Bronchial epithelial cell (primary cell): ENCODE results near the gene TNPO3. TPM values are rescaled to one million over a fixed set of nuclear protein-coding genes. Genes with fewer than 3 reads are reported as not detected.

Source experiments
- DNase-seq: peaks from one replicate; pipeline ENCODE4 v3.0.0-alpha.2; 2010; ENCODE audit warnings: low read depth
- FAIRE-seq: peaks from 2 replicates; lab custom pipeline; 2011; peaks lifted over from hg19 to GRCh38; lab: Jason Lieb, UNC
- H3K27me3 ChIP-seq: 2 replicates; pipeline ENCODE4 v1.5.1; 2011; ENCODE audit warnings: low read length; ENCODE audit not compliant: control insufficient read depth, insufficient read depth
- H3K36me3 ChIP-seq: 2 replicates; pipeline ENCODE4 v1.5.1; 2011; ENCODE audit warnings: low read length; ENCODE audit not compliant: control insufficient read depth, insufficient read depth
- H3K4me3 ChIP-seq: 2 replicates; pipeline ENCODE4 v1.5.1; 2011; ENCODE audit warnings: mild to moderate bottlenecking, low read depth, low read length, control low read depth
- total RNA-seq: library from RNA; depleted of rRNA; stranded (reverse); fragments of >200 nt; gene quantifications from 2 replicates; pipeline ENCODE4 v1.2.1, GENCODE V29; 2014
- TF ChIP-seq, protein P1 (sequence below): IDR thresholded peaks from 2 replicates; pipeline ENCODE4 v1.5.1; 2011; ENCODE audit warnings: mild to moderate bottlenecking, moderate library complexity, low read length, control low read depth, inconsistent platforms; ENCODE audit not compliant: insufficient read depth, severe bottlenecking

Gene TNPO3
- total RNA-seq, 1 donor from 2014 or later = 62.9 TPM

DNA sequence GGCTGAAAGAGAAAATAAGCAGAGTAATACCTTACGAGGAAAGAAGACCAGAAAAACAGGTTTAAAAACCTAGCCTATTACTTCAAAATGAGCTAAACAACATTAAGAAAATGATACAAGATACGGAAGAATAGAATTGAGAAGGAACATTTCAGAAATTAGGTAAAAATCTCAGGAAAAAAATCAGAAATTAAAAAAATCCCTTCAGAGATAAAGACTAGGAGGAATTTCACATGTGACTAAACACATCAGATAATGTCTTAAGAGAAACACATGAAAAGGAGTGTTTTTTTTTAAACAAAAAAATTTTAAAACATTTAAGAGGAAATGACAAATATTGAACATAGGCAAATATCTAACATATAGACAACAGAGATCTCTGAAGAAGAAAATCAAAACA, 33.3 kb downstream of the TNPO3 start:
- H3K4me3 ChIP-seq = no peak overlapping the region
- TF ChIP-seq, protein P1, sequence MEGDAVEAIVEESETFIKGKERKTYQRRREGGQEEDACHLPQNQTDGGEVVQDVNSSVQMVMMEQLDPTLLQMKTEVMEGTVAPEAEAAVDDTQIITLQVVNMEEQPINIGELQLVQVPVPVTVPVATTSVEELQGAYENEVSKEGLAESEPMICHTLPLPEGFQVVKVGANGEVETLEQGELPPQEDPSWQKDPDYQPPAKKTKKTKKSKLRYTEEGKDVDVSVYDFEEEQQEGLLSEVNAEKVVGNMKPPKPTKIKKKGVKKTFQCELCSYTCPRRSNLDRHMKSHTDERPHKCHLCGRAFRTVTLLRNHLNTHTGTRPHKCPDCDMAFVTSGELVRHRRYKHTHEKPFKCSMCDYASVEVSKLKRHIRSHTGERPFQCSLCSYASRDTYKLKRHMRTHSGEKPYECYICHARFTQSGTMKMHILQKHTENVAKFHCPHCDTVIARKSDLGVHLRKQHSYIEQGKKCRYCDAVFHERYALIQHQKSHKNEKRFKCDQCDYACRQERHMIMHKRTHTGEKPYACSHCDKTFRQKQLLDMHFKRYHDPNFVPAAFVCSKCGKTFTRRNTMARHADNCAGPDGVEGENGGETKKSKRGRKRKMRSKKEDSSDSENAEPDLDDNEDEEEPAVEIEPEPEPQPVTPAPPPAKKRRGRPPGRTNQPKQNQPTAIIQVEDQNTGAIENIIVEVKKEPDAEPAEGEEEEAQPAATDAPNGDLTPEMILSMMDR = no peak
- no peak for DNase-seq
- no peak for FAIRE-seq
- H3K36me3 ChIP-seq = no peaks in the 10 kb centered on the region
- H3K27me3 ChIP-seq = no peaks in the 10 kb centered on the region

DNA sequence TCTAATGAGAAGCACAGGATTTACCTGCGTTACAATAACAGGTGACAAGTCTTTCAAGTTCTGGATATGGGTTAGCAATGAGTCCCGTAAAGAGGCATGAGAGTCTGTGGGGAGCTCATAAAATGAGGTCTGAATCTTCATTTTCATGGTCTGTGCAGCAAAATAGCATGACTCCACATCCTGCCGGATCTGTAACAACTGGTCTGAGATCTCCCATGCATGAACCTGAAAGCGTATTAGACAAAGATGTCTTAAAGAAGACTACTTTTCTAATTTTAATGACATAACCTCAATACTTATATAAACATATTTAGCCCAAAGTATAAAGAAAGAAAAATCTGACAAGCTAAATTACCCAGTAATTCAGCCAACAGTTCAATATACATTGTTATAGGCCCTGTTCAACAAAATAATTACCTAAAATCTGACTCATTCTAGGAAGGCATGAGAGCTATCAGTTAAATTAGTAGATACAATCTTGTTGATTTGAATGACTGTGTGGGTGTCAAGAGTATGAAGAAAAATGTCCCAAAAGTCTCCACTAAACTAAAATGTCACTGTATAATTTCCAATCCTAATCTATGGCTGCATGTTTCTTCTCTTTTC, 36.9 kb downstream of the TNPO3 start:
- H3K27me3 ChIP-seq = no peaks in the 10 kb centered on the region
- TF ChIP-seq, protein P1 = no peak
- no peak overlapping the region for H3K4me3 ChIP-seq
- no peak for FAIRE-seq
- no peak for DNase-seq
- H3K36me3 ChIP-seq = peaks cover 5% of the 10 kb centered on the region

DNA sequence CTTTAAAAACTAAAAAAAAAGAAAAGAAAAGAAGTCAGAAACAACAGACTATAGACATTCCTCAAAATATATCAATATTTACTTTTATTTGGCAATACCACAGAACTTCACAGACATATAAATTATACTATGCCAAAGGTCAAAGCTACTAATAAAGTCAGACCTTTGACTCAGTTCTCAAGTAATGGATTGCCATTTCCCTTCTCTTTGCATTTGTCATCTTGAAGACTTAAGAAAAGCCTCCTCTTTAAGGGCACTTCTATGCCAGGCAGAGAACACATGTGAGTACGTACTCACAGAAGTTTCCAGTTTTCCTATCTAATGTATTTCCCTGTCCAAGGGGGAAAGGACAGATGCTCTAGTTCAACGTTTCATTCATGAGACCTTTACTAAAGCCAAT, 37.6 kb downstream of the TNPO3 start:
- Histone ChIP-seq H3K36me3 (peaks cover 5% of the 10 kb centered on the region), H3K27me3 (no peaks in the 10 kb centered on the region), H3K4me3 (no peak overlapping the region)
- DNase-seq = no peak
- TF ChIP-seq, protein P1 = no peak
- no peak for FAIRE-seq

DNA sequence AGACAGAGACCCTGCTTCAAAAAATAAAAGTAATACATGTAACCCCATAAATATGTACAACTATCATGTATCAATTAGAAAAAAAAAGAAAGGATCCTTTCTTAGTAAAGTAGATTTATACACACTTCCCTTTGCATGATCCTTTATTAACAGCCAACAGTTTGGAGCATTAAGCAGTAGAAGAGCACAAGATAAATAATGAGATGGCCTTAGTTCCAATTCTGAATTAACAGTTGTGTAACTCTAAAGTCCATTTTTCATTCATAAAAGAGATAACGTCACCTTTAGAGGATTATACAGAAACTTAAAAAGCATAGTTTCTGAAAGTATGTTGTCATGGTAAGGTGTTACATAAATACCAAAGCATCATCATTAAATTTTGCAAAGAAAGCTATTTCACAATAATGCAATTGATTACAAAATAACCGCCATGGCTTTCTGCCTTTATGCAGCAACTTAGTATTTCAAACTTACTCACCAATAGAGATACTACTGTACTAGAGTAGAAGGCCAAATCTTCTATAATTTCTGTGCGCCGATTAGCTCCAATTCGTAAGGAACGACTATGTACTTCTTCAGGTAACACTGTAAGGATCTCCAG, 40.3 kb downstream of the TNPO3 start:
- TF ChIP-seq, protein P1 = no peak
- peaks cover 5% of the 10 kb centered on the region for H3K36me3 ChIP-seq
- no peak overlapping the region for H3K4me3 ChIP-seq
- no peak for FAIRE-seq
- no peak for DNase-seq
- no peaks in the 10 kb centered on the region for H3K27me3 ChIP-seq

DNA sequence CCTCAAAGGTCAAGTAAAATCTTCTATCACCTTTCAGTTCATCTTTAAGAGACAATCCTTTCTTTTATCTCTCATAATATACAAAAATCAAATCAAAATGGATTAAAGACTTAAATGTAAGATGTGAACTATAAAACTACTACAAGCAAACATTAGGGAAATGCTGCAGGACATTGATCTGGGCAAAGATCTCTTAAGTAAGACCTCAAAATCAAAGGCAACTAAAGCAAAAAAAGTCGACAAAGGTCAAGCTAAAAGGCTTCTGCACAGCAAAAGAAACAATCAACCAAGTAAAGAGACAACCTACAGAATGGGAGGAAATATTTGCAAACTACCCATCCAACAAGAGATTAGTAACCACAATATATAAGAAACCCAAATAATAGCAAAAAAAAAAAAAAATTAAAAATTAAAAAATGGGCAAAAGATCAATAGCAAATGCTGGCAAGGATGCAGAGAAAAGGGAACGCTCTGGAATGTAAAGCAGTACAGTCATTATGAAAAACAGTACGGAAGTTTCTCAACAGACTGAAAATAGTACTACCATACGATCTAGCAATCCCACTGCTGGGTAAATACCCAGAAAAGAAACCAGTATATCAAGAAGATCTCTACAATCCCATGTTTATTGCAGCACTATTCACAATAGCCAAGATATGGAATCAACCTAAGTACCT, 41.7 kb downstream of the TNPO3 start:
- no peak overlapping the region for H3K4me3 ChIP-seq
- TF ChIP-seq, protein P1 = no peak
- H3K36me3 ChIP-seq = peaks cover 5% of the 10 kb centered on the region
- DNase-seq (no peak), FAIRE-seq (no peak)
- no peaks in the 10 kb centered on the region for H3K27me3 ChIP-seq
